ENCODE data around the gene ABHD12B.

ABHD12B gene

DNA sequence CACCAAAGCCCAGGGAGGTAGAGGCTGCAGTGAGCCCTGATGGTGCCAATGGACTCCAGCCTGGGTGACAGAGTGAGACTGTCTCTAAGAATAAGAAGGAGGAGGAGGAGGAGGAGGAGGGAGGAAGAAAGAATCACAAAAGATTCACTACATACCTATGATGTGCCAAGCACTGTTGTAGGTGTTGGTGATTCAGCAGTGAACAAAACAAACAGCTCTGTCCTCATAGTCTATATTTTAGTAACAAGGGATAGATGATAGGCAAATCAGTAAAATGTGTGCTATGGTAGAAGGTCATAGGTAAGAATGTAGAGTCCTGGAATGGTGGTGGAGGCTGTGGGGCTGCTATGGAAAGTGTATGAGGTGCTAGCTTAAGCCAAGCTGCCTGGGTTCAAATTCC is 18.0 kb upstream of the ABHD12B start:
- Histone ChIP-seq H2AFZ (ENCODE audit: low read length) (no peak overlapping the region), H3K4me1 (ENCODE audit: insufficient read depth, low read length, severe bottlenecking) (peaks cover 3% of the 10 kb centered on the region), H3F3A (ENCODE audit: insufficient read depth, low read length) (no peaks in the 10 kb centered on the region), H3K79me2 (ENCODE audit: insufficient read depth, low read length) (no peaks in the 10 kb centered on the region), H4K20me1 (ENCODE audit: insufficient read depth, low read length) (no peaks in the 10 kb centered on the region), H3K27ac (ENCODE audit: low read depth, low read length, poor library complexity, severe bottlenecking) (no peak overlapping the region), H3K9me2 (ENCODE audit: low read depth, low read length) (no peaks in the 10 kb centered on the region), H3K36me3 (ENCODE audit: insufficient read depth, low read length) (no peaks in the 10 kb centered on the region), H3K9me3 (ENCODE audit: low read length) (no peaks in the 10 kb centered on the region), H3K9ac (ENCODE audit: low read length) (no peak overlapping the region), H3K27me3 (ENCODE audit: insufficient read depth, low read length) (no peaks in the 10 kb centered on the region), H3K4me3 (ENCODE audit: low read depth, low read length, poor library complexity, severe bottlenecking) (no peak overlapping the region), H3K4me2 (ENCODE audit: low read length) (no peak overlapping the region)
- TF ChIP-seq CTCF (IDR thresholded peaks at IDR 0.05; ENCODE audit: low read length): no peak
- no peak for TF ChIP-seq EZH2 (IDR thresholded peaks at IDR 0.05; ENCODE audit: borderline replicate concordance, low read length)

- no peaks in the 10 kb centered on the region for H3K9me3 ChIP-seq (ENCODE audit: low read length)
- TF ChIP-seq CTCF (IDR thresholded peaks at IDR 0.05; ENCODE audit: low read length) (no peak), EZH2 (IDR thresholded peaks at IDR 0.05; ENCODE audit: borderline replicate concordance, low read length) (no peak)
- H3K9me2 ChIP-seq (ENCODE audit: low read depth, low read length): no peaks in the 10 kb centered on the region
- no peaks in the 10 kb centered on the region for H3K36me3 ChIP-seq (ENCODE audit: insufficient read depth, low read length)
- no peaks in the 10 kb centered on the region for H4K20me1 ChIP-seq (ENCODE audit: insufficient read depth, low read length)
- no peak overlapping the region for H3K27ac ChIP-seq (ENCODE audit: low read depth, low read length, poor library complexity, severe bottlenecking)
- H3K79me2 ChIP-seq (ENCODE audit: insufficient read depth, low read length): no peaks in the 10 kb centered on the region
- no peak overlapping the region for H2AFZ ChIP-seq (ENCODE audit: low read length)
- H3K4me2 ChIP-seq (ENCODE audit: low read length): no peak overlapping the region
- no peak overlapping the region for H3K9ac ChIP-seq (ENCODE audit: low read length)
- no peaks in the 10 kb centered on the region for H3K27me3 ChIP-seq (ENCODE audit: insufficient read depth, low read length)
- no peaks in the 10 kb centered on the region for H3F3A ChIP-seq (ENCODE audit: insufficient read depth, low read length)
- peaks cover 9% of the 10 kb centered on the region for H3K4me1 ChIP-seq (ENCODE audit: insufficient read depth, low read length, severe bottlenecking)
- no peak overlapping the region for H3K4me3 ChIP-seq (ENCODE audit: low read depth, low read length, poor library complexity, severe bottlenecking)
These were observed 17.3 kb upstream of the ABHD12B start for GRCh38 chr14:50854521-50854920.

DNA sequence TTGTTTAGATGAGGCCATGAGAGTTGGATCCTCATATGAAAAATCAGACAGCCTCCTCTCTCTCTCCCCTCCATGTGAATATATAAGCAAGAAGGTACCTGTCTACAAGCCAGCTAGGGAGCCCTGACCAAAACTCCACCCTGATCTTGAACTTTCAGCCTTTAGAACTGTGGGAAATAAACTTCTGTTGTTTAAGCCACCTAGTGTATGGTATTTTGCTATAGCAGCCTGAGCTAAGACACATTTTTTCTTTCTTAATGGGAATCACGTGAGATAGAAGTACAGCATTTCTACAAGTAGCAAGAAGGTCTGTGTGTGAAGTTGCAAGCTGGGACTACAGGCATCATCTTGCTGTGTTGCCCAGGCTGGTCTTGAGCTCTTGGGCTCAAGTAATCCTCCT is 16.3 kb upstream of the ABHD12B start:
- Histone ChIP-seq H2AFZ (ENCODE audit: low read length) (no peak overlapping the region), H3K9me3 (ENCODE audit: low read length) (no peaks in the 10 kb centered on the region), H3K4me2 (ENCODE audit: low read length) (no peak overlapping the region), H3K79me2 (ENCODE audit: insufficient read depth, low read length) (no peaks in the 10 kb centered on the region), H3F3A (ENCODE audit: insufficient read depth, low read length) (no peaks in the 10 kb centered on the region), H3K4me1 (ENCODE audit: insufficient read depth, low read length, severe bottlenecking) (peaks cover 18% of the 10 kb centered on the region), H3K9ac (ENCODE audit: low read length) (no peak overlapping the region), H3K27ac (ENCODE audit: low read depth, low read length, poor library complexity, severe bottlenecking) (no peak overlapping the region), H3K9me2 (ENCODE audit: low read depth, low read length) (no peaks in the 10 kb centered on the region), H3K4me3 (ENCODE audit: low read depth, low read length, poor library complexity, severe bottlenecking) (no peak overlapping the region), H3K27me3 (ENCODE audit: insufficient read depth, low read length) (no peaks in the 10 kb centered on the region), H4K20me1 (ENCODE audit: insufficient read depth, low read length) (no peaks in the 10 kb centered on the region), H3K36me3 (ENCODE audit: insufficient read depth, low read length) (no peaks in the 10 kb centered on the region)
- TF ChIP-seq CTCF (IDR thresholded peaks at IDR 0.05; ENCODE audit: low read length) (no peak), EZH2 (IDR thresholded peaks at IDR 0.05; ENCODE audit: borderline replicate concordance, low read length) (no peak)
